Neural progenitor cell (in vitro differentiated cells): ENCODE results near the gene FAM234B. TPM values are rescaled to one million over a fixed set of nuclear protein-coding genes. Genes with fewer than 3 reads are reported as not detected.
A peak's percentile ranks its signal among the peaks of the same experiment; 100 is the strongest.

Source experiments
- DNase-seq: peaks from one replicate; pipeline ENCODE4 v3.0.0-alpha.2; 2016; ENCODE audit warnings: low spot score
- H2AFZ ChIP-seq: fragments of 200-600 bp; sonication (generic); replicated peaks from 2 replicates; pipeline ENCODE4 v1.6.1; 2016; ENCODE audit warnings: antibody characterized with exemption
- H3F3A ChIP-seq: fragments of 200-600 bp; sonication (generic); 2 replicates; pipeline ENCODE4 v1.6.1; 2016; ENCODE audit warnings: antibody characterized with exemption, low read depth
- H3K27ac ChIP-seq: fragments of 200-600 bp; sonication (generic); 2 replicates; pipeline ENCODE4 v1.5.1; 2016; ENCODE audit warnings: mild to moderate bottlenecking
- H3K27me3 ChIP-seq: fragments of 200-600 bp; sonication (generic); 2 replicates; pipeline ENCODE4 v1.6.1; 2016; ENCODE audit warnings: mild to moderate bottlenecking, moderate library complexity
- H3K36me3 ChIP-seq: fragments of 200-600 bp; sonication (generic); 2 replicates; pipeline ENCODE4 v1.5.1; 2016
- H3K4me1 ChIP-seq: fragments of 200-600 bp; sonication (generic); 2 replicates; pipeline ENCODE4 v1.6.1; 2016; ENCODE audit warnings: mixed run types
- H3K4me2 ChIP-seq: fragments of 200-600 bp; sonication (generic); 2 replicates; pipeline ENCODE4 v1.6.1; 2016
- H3K4me3 ChIP-seq: fragments of 200-600 bp; sonication (generic); 2 replicates; pipeline ENCODE4 v1.5.1; 2016
- H3K79me2 ChIP-seq: fragments of 200-600 bp; sonication (generic); 2 replicates; pipeline ENCODE4 v1.6.1; 2016; ENCODE audit warnings: low read depth
- H3K9ac ChIP-seq: fragments of 200-600 bp; sonication (generic); 2 replicates; pipeline ENCODE4 v1.6.1; 2016
- H3K9me3 ChIP-seq: fragments of 200-600 bp; sonication (generic); 2 replicates; pipeline ENCODE4 v1.5.1; 2016; ENCODE audit warnings: low read depth
- H4K20me1 ChIP-seq: fragments of 200-600 bp; sonication (generic); 2 replicates; pipeline ENCODE4 v1.6.1; 2016; ENCODE audit warnings: low read depth
- H3K27ac Mint-ChIP-seq: 3 replicates; pipeline ENCODE4 v1.8.0; 2021; ENCODE audit warnings: mixed read lengths
- H3K27me3 Mint-ChIP-seq: 2 replicates; pipeline ENCODE4 v1.8.0; 2022; ENCODE audit warnings: low read depth, mild to moderate bottlenecking, inconsistent platforms, moderate library complexity, mixed read lengths; ENCODE audit not compliant: insufficient read depth
- H3K36me3 Mint-ChIP-seq: 3 replicates; pipeline ENCODE4 v1.8.0; 2021; ENCODE audit warnings: mixed read lengths
- H3K4me1 Mint-ChIP-seq: 3 replicates; pipeline ENCODE4 v1.8.0; 2021; ENCODE audit warnings: mixed read lengths
- H3K4me3 Mint-ChIP-seq: 3 replicates; pipeline ENCODE4 v1.8.0; 2021; ENCODE audit warnings: mild to moderate bottlenecking, moderate library complexity, mixed read lengths
- H3K9me3 Mint-ChIP-seq: 3 replicates; pipeline ENCODE4 v1.8.0; 2020; ENCODE audit warnings: mixed read lengths
- EZH2 ChIP-seq: fragments of 200-600 bp; sonication (generic); IDR thresholded peaks from 2 replicates; pipeline ENCODE4 v1.6.1; 2017; ENCODE audit warnings: antibody characterized with exemption, mild to moderate bottlenecking, moderate library complexity
- EZH2phosphoT487 ChIP-seq: fragments of 200-600 bp; sonication (generic); IDR thresholded peaks from 2 replicates; pipeline ENCODE4 v1.6.1; 2017; ENCODE audit warnings: antibody characterized with exemption
- total RNA-seq: library from RNA; depleted of rRNA; stranded (reverse); fragments of >200 nt; gene quantifications from 2 replicates; pipeline ENCODE4 v1.2.3, GENCODE V29; 2015; ENCODE audit warnings: low replicate concordance
- TF ChIP-seq, protein P1 (sequence below): fragments of 200-600 bp; sonication (generic); IDR thresholded peaks from 2 replicates; pipeline ENCODE4 v1.5.1; 2017; ENCODE audit warnings: antibody characterized with exemption, mild to moderate bottlenecking

The FAM234B gene, protein sequence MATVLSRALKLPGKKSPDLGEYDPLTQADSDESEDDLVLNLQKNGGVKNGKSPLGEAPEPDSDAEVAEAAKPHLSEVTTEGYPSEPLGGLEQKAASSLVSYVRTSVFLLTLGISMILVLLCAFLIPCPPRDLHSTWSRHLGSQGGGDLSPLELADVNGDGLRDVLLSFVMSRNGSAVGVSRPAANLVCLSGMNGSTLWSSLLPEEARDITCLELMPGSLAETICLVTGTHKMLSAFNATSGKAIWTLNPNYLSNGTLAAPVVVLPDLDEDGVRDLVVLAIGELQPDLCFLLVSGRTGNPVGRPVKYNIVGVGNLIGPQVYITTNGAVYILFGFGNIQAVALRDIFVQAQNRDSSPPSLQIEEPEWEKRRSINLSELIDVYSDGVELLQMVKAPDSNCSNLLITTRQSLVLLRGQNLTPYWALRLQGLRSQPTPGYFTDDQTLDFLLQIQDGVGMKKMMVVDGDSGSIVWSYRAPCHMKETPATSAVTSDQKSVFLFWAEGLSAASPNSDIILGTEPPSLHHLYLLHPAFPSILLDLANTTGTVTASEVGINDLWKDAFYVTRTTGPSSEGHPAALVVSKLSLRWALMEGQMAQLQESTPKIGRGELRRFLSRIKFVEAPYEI
- 20.8 and 23.1 TPM in 2 replicates for total RNA-seq

DNA sequence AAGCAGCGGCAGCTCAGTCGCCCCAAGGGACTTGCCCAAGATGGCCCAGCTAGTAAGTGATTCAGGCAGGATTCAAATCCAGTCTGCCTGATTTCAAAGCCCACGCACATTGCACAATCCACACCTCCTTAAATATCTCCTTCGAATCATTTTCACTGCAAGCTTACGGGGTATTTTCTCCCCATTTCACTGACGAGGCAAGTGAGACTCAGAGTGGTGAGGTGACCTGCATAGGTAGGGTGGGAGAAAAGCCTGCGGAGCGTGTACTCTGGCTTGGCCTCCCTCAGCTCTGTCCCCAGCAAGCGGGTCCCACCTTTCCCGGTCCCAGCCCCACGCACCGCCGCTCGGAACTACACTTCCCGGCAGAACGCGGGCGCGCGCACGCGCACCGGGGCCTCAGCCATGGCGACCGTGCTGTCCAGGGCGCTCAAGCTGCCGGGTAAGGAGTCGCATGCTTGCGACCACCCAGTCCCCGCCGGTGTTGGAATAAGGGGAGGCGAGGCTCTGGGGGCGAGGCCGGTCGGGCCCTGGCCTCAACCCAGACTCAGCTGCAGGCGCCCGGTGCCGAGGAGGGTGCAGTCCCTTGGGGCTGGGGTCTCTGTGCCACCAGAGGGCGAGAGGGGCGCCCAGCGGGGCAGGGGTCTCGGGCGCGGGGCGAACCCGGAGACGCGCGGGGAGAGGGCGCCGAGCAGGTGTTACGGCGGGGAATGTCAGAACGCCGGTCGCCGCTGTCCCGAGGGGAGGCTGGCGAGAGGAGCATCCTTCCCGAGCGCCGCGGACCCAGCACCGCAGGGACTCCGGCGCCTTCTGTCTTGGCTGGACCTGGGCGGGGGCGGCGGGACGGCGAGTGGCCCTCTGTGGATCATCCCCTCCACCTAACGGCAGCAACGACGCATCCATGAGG is at the start of gene FAM234B:
TSS of gene FAM234B (plus strand) at position 380 of the 904 bp plus-strand sequence. CDS start at position 403, 23 bp downstream.
- H3F3A ChIP-seq = peaks cover 2% of the 10 kb centered on the region
- H2AFZ ChIP-seq = peak within 1 kb of the TSS; percentile 75
- Mint-ChIP-seq H3K9me3 (no peaks in the 10 kb centered on the region), H3K4me3 (peak within 1 kb of the TSS; percentile 94), H3K36me3 (peaks cover 4% of the 10 kb centered on the region), H3K27ac (peak within 1 kb of the TSS; percentile 32), H3K27me3 (no peaks in the 10 kb centered on the region), H3K4me1 (peaks cover 14% of the 10 kb centered on the region)
- no peaks in the 10 kb centered on the region for H3K36me3 ChIP-seq
- no peaks in the 10 kb centered on the region for H3K9me3 ChIP-seq
- peaks cover 12% of the 10 kb centered on the region for H3K4me1 ChIP-seq
- H3K79me2 ChIP-seq = peaks cover 30% of the 10 kb centered on the region
- TF ChIP-seq, protein P1, sequence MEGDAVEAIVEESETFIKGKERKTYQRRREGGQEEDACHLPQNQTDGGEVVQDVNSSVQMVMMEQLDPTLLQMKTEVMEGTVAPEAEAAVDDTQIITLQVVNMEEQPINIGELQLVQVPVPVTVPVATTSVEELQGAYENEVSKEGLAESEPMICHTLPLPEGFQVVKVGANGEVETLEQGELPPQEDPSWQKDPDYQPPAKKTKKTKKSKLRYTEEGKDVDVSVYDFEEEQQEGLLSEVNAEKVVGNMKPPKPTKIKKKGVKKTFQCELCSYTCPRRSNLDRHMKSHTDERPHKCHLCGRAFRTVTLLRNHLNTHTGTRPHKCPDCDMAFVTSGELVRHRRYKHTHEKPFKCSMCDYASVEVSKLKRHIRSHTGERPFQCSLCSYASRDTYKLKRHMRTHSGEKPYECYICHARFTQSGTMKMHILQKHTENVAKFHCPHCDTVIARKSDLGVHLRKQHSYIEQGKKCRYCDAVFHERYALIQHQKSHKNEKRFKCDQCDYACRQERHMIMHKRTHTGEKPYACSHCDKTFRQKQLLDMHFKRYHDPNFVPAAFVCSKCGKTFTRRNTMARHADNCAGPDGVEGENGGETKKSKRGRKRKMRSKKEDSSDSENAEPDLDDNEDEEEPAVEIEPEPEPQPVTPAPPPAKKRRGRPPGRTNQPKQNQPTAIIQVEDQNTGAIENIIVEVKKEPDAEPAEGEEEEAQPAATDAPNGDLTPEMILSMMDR = peak; percentile 52
- TF ChIP-seq EZH2phosphoT487 = no peak
- TF ChIP-seq EZH2 = peak; percentile 44
- H3K27ac ChIP-seq = no peak within 1 kb of the TSS
- DNase-seq = peak; percentile 91
- peaks cover 9% of the 10 kb centered on the region for H3K27me3 ChIP-seq
- no peak within 1 kb of the TSS for H3K9ac ChIP-seq
- no peaks in the 10 kb centered on the region for H4K20me1 ChIP-seq
- peak within 1 kb of the TSS; percentile 95 for H3K4me2 ChIP-seq
- peak within 1 kb of the TSS; percentile 71 for H3K4me3 ChIP-seq

DNA sequence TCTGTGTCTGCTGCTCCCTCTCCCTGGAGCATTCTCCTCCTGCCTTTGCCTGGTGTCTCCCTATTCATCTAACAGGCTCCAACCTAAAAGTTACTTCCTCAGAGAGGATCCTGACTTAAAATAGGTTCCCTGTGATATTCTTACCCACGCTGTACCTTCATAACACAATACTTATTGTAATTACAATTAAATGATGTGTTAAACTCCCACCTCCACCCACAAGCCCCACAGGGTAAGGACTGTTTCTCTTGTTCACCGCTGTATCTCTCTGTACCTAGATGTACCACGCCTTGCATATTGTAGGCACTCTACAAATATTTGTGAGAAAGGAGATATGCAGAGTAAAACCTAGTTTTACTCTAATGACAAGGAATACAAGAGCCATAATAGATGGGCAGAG is 49.1 kb upstream of the FAM234B start:
- Mint-ChIP-seq H3K9me3 (no peaks in the 10 kb centered on the region), H3K36me3 (peaks cover 8% of the 10 kb centered on the region), H3K27me3 (no peaks in the 10 kb centered on the region), H3K4me1 (peaks cover 32% of the 10 kb centered on the region), H3K27ac (no peak overlapping the region), H3K4me3 (no peak overlapping the region)
- Histone ChIP-seq H3K4me2 (no peak overlapping the region), H3K9me3 (no peaks in the 10 kb centered on the region), H3K36me3 (no peaks in the 10 kb centered on the region), H3K27ac (no peak overlapping the region), H3K9ac (no peak overlapping the region), H3K4me3 (no peak overlapping the region), H3F3A (no peaks in the 10 kb centered on the region), H4K20me1 (no peaks in the 10 kb centered on the region), H3K27me3 (no peaks in the 10 kb centered on the region), H3K4me1 (peaks cover 13% of the 10 kb centered on the region), H2AFZ (no peak overlapping the region), H3K79me2 (no peaks in the 10 kb centered on the region)
- TF ChIP-seq, protein P1 = no peak
- TF ChIP-seq EZH2phosphoT487 (no peak), EZH2 (no peak)
- no peak for DNase-seq

DNA sequence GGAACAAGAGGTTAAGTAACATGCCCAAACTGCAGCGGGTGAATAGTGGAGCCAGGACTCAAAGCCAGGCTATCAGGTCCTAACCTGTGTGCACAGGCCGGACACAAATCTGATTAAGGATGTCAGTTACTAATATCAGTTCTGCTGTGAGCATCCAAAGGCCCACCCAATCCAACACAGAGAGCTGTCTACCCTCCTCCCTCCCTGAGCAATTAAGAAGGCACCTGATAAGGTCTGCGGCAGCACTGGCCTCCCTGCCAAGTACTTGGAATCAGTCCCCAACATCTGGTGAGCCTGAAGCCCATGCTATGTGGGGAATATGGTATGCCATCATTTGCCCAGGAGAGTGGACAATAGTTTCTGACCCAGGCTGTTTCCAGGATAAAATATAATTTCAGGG is 48.0 kb upstream of the FAM234B start:
- no peaks in the 10 kb centered on the region for H3K36me3 ChIP-seq
- no peaks in the 10 kb centered on the region for H3K79me2 ChIP-seq
- H2AFZ ChIP-seq = no peak overlapping the region

More for the DNA sequence above, 48.0 kb upstream of the FAM234B start:
- Histone ChIP-seq H3K9me3 (no peaks in the 10 kb centered on the region), H3K27me3 (no peaks in the 10 kb centered on the region), H3K27ac (no peak overlapping the region), H3F3A (peaks cover 8% of the 10 kb centered on the region), H3K4me1 (peaks cover 3% of the 10 kb centered on the region), H3K4me3 (no peak overlapping the region), H3K9ac (no peak overlapping the region), H3K4me2 (no peak overlapping the region), H4K20me1 (no peaks in the 10 kb centered on the region)
- Mint-ChIP-seq H3K27me3 (peaks cover 3% of the 10 kb centered on the region), H3K9me3 (no peaks in the 10 kb centered on the region), H3K4me1 (peaks cover 29% of the 10 kb centered on the region), H3K36me3 (peaks cover 9% of the 10 kb centered on the region), H3K27ac (no peak overlapping the region), H3K4me3 (no peak overlapping the region)
- no peak for DNase-seq
- TF ChIP-seq, protein P1 = no peak
- TF ChIP-seq EZH2phosphoT487 (no peak), EZH2 (no peak)
